Testis (tissue), 2 donors: ENCODE results near the gene BSN.

Experiments used
- POLR2A ChIP-seq: fragments of 450-650 bp; IDR thresholded peaks from one replicate; pipeline ENCODE4 v1.6.1; 2017; ENCODE audit warnings: antibody characterized with exemption, mild to moderate bottlenecking, moderate library complexity
- TF ChIP-seq, protein P1 (sequence below), 3 experiments: fragments of 450-650 bp in 2 of 3; fragments of 200-600 bp in 1 of 3; sonication (generic) in 1 of 3; IDR thresholded peaks; one replicate each; pipeline ENCODE4 v1.5.1; 2016 to 2019; ENCODE audit warnings: antibody characterized with exemption in 3 of 3, mild to moderate bottlenecking in 2 of 3, moderate library complexity in 1 of 3

DNA sequence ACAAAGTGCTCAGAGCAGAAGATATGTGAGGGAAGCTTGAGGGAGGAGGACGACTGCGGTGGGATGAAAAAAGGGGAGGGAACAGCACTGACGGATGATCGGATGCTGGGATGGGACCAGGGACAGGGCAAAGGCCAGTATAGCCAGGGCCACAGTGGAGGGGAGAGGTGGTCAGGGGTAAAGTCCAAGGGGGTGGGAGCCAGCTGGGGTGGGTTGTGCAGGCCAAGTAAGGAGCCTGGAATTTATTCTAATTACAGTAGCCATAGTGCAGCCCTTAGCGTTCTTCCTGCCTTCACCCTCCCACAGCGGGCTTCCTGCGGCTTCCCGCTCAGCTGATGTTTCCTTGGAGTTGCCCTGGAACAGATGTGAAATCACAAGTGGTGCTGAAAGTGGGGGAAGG lies 112.3 kb downstream of the BSN start:
- TF ChIP-seq POLR2A: no peak
- TF ChIP-seq, protein P1, sequence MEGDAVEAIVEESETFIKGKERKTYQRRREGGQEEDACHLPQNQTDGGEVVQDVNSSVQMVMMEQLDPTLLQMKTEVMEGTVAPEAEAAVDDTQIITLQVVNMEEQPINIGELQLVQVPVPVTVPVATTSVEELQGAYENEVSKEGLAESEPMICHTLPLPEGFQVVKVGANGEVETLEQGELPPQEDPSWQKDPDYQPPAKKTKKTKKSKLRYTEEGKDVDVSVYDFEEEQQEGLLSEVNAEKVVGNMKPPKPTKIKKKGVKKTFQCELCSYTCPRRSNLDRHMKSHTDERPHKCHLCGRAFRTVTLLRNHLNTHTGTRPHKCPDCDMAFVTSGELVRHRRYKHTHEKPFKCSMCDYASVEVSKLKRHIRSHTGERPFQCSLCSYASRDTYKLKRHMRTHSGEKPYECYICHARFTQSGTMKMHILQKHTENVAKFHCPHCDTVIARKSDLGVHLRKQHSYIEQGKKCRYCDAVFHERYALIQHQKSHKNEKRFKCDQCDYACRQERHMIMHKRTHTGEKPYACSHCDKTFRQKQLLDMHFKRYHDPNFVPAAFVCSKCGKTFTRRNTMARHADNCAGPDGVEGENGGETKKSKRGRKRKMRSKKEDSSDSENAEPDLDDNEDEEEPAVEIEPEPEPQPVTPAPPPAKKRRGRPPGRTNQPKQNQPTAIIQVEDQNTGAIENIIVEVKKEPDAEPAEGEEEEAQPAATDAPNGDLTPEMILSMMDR (IDR thresholded peaks at IDR 0.05): no peak
